GM19397 (cell line): ENCODE data around the gene RNF207.
A peak's percentile ranks its signal among the peaks of the same experiment; 100 is the strongest.
"Not testable (repeated sequence)": the region's sequence is repeated elsewhere in the genome, so short reads cannot be mapped to it uniquely, and the experiment has no call there.

Experiments
- ATAC-seq: cut with Tn5 transposase; IDR thresholded peaks from one replicate; pipeline ENCODE4 v1.9.1; 2021; ENCODE audit warnings: mild to moderate bottlenecking, moderate library complexity; ENCODE audit not compliant: unreplicated experiment

Gene RNF207

GRCh38 chr1:6199298-6200187 lies 6.4 kb upstream of the RNF207 start, which contains the start of gene RPL22:
RPL22 (minus strand) TSS chr1:6199595; CDS start chr1:6199573, 22 bp downstream.
- peak; percentile 91 for ATAC-seq

DNA sequence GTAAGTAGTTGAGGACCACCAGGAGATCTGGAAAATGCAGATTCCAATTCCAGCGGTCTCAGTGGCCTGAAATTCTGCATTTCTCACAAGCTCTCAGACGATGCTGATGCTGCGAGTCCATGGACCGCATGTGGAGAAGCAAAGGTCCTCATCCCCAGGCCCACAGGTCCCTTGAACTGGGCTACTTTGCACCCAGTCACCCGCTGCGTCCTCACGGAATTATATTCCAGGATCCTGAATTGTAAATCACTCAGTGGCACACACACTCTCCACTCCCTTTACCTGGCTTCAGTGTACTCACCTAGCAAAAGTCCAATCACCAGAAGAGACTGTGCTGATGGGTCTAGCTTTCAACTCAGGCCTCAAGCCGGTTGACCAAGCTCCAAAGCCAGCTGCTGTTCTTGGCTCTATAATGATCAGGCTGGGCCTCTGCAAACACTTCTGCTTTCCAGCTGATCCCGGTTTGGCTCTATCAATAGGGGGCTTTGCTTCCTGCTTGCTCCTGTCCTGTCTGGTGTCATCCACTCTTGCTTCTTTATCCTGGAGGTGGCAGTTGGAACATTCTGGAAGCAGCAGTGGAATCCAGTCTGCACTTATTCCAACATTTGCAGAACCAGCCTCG lies 5.6 kb upstream of the RNF207 start:
- no peak for ATAC-seq

- ATAC-seq: no peak
These were observed 3.7 kb upstream of the RNF207 start for GRCh38 chr1:6202256-6202655.

DNA sequence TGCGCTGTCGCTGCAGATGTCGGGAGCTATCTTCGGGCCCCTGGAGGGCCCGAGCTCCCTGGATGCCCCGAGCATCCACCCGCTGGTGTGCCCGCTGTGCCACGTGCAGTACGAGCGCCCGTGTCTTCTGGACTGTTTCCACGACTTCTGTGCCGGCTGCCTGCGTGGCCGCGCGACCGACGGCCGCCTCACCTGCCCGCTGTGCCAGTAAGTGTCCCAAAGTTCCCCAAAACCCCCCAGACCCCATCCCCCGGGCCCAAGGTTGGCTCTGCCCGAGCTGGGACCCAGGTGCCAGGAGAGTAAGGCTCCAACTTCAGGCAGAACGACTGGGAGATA lies 569 bp downstream of the RNF207 start:
- no peak for ATAC-seq

GRCh38 chr1:6207075-6207885 lies 1.4 kb downstream of the RNF207 start:
- ATAC-seq: no peak

DNA sequence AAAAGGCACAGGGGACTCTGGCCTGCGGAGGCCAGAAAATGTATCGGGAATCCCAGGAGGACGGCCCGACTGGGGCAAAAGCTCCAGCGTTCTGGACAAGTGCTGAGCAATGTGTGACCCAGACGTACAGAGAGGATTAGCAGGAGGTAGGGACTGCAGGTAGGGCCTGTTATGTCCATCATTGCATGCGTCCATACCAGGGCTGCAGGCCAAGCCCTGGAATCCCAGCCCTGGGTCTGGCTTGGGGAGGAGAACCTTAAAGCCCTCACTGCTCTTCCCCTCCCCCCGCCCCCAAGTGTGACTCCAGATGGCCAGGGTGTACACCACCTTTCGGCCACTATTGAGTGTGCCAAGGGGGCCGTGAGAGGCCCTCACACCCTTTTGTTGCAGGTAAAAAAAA lies 2.0 kb downstream of the RNF207 start:
- ATAC-seq: no peak

- ATAC-seq: peak; percentile 36
These were observed 3.1 kb downstream of the RNF207 start for GRCh38 chr1:6208723-6209660.

DNA sequence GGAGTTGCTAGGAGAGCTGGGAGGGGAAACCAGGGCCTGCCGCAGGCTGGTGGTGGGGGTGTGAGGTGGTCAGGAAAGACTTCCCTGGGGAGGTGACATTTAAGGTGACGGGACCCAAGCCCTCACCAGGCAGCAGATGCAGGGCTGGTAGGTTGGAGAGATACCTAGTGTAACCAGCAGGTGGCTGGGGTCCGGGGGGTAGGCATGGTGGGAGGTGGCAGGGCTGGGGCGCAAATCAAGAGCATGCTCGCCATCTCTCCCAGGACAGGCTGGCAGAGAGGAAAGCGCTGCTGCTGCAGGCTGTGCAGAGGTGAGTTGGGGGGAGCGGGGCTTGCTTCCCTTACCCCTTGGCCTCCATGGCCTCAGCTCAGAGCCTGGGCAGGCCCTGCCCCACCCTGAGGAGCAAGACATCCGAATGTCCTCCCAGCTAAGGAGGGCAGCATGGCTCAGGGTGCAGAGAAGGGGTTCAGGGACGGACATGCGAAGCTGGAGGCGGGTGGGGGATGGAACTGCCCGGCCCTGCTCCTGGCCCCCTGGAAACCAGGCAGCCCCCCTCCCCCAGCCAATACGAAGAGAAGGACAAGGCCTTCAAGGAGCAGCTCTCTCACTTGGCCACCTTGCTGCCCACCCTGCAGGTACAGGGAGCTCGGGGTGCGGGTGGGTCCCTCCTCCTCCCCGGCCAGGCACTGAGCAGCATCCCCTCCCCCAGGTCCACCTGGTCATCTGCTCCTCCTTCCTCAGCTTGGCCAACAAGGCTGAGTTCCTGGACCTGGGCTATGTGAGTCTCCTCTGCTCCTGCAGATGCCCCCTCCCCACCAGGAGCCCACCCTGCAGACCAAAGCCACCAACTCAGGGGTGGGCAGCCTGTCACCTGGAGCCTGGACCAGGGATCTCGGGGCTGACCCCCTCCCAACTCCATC lies 4.0 kb downstream of the RNF207 start:
- ATAC-seq: peak; percentile 10

- no peak for ATAC-seq
These were observed 4.9 kb downstream of the RNF207 start for GRCh38 chr1:6210591-6211355.

GRCh38 chr1:6211731-6212130 lies 5.8 kb downstream of the RNF207 start:
- no peak for ATAC-seq

DNA sequence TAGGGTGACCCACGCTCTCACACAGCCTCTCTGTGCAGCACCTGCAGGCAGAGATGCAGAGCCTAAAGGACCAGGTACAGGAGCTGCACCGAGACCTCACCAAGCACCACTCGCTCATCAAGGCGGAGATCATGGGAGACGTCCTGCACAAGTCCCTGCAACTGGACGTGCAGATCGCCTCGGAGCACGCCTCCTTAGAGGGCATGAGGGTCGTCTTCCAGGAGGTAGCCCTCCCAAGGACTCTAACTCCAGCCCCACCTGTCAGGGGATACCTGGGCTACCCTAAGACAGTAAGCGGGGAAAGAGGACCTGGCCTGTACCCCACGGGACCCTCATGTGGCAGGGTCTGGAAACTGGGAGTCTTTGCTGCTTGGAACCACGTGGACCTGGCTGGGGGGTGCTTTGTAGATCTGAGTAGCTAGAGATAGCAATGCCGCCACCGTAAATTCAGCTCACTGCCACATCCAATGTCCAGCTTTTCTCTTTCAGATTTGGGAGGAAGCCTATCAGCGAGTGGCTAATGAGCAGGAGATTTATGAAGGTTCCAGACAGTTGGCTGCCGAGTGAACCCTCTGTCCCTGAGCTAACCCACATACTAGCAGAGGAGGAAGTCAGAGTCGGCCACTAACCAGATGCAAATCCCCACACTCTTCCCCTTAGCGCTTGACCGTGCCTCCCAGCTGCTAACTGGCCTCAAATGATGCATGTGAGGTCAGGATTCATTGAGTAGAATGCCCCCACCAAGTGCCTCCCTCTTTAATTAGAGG lies 6.5 kb downstream of the RNF207 start:
- no peak for ATAC-seq

DNA sequence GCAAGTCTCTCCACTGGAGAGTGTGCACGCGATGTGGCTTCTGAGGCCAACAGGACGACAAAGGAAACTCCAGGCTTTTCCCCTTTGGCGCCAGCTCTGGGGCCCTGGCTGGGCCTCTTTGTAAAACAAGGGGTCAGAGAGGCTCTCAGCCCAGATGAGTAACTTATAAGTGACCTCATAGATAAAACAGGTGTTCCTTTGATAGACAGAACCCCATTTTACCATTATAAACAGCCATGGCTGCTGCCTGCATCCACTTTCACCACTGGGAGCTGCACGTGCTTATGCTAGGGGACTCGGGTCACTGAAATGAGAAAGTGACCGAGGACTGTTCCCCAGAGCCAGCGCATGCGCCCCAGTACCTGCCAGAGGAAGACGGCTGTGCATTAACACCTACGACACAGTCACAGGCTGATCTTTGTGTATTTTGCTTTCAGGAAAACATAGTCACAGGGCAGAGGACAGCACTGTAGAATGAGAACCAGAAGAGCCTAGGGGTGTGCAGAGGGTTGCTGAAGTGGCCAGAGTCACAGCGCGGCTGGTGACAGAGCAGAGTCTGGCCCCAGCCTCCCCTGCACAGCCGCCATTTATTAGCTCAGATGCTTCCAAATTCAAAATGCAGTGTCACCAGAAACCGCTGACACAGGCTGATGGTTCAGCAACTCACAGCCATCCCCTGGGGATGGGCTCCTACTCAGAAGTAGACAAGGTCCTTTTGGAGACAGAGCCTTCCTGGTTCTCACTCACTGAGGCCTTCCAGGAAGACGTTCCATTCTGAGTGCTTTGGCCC lies 12.7 kb downstream of the RNF207 start:
- ATAC-seq: no peak

- not testable (repeated sequence) for ATAC-seq
These were observed 13.7 kb downstream of the RNF207 start for GRCh38 chr1:6219641-6220040.

DNA sequence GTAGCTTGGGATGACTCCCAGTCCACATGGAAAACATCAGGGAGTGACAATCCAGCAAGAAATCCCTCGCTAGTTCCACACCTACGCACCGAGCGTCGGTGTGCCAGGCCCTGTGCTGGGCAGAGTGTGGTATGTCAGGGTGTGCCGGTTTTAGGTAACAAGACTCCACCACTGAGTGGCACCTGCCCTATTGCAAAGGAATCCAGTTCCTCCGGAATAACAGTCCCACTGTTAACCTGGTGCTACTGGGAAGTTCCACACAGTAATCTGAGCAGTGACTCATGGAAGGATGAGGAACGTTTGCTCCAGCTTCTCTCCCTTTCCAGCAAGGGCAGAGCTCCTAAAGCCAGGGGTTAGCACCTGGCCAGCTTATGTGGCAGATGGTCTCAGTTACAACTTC lies 14.3 kb downstream of the RNF207 start:
- no peak for ATAC-seq

DNA sequence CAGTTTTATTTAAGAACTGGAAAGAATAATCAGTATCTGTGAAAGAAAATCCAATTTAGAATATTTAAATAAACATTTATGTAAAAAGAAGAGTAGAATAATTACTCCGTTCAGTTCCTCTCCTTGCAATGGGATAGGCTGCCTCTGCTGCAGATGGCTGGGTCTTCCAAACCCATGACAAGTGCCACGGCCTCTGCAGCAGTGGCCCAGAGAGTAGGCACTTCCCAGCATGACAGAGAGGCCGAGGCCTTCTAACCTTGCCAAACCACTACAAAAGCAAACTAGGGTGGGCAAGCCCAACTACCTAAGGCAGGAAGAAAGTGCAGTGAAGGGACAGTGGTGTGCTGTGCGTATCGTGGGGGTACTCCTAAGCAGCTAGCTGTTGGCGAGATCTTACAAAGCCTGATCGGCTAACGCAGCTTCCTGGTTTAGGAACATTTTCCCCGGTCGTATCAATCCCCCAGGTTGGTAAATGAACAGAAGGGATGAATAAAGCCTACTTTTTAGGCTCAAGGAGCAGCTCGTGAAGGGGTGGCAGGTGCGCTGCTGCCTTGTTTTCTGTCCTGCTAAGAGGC lies 15.4 kb downstream of the RNF207 start:
- ATAC-seq: no peak

- no peak for ATAC-seq
These were observed 16.7 kb downstream of the RNF207 start for GRCh38 chr1:6222636-6223035.

- no peak for ATAC-seq
These were observed 17.7 kb downstream of the RNF207 start for GRCh38 chr1:6223617-6224016.
